HG03064 (cell line): ENCODE data around the gene JAM3.

Experiments
- ATAC-seq: cut with Tn5 transposase; IDR thresholded peaks from one replicate; pipeline ENCODE4 v1.9.1; 2021; ENCODE audit warnings: low read depth; ENCODE audit not compliant: unreplicated experiment

JAM3 gene

DNA sequence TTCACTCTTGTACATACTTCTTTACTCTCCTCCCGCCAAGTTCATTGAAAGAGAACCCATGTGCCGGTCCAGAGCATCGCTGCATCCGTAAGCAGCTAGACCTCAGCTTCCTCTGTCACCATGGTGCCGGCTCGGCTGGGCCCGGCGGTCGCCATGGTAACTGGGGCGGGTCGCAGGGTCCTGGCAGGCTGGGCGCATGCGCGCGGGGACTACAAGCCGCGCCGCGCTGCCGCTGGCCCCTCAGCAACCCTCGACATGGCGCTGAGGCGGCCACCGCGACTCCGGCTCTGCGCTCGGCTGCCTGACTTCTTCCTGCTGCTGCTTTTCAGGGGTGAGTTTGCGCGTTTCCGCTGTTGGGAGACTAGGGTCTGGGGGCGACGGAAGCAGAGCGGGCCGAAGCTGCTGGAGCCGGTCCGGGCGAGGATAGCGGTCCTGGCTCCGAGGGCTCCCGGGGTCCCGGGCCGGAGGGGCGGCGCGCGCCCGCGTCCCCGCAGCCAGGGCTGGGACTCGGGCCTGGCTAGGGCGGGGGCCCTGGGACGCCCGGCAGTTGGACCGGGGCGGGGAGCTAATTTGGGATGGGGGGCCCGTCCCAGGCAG, at the start of gene JAM3:
TSS of gene JAM3 (plus strand) at position 244 of the 597 bp plus-strand sequence. CDS start at position 256, 12 bp downstream.
- ATAC-seq, result peak; percentile 71

DNA sequence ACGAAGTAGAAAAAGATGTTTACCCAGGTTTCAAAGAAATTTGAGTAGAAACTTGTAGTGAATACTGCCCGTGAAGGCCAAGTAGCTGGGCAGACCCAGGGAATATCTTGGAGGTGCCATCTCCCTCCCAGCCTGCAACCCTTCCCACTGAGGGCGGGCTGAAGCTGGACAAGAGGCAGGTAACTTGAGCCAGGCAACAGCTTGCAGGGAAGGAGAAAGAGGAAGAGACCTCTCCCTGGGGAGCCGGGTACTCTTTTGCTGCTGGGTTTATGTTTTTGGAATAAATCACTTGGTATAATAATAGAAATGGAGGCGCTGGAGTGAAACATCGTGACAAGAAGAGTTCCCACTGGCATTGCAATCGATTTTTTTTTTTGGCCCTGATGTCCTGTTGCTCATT, 49.4 kb upstream of the JAM3 start:
- no peak for ATAC-seq

DNA sequence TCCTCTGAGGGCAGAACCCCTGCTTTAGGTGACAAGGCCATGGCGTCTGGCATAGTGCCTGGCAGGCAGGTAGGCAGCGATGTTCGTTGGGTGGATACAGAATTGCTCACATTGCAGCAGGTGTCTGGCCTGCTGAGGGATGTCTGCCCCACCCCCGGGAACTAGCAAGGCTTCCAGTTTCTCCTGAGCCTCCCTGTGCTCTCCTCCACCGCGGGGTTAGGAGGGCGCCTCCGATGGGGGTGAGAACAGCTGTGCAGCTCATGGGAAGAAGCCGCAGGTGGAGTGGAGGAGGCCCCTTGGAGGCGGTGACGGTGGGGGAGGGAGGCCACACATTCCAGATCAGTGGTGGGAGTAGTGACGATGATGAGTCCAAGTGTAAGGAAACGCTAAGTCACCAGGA, 48.3 kb upstream of the JAM3 start:
- no peak for ATAC-seq

DNA sequence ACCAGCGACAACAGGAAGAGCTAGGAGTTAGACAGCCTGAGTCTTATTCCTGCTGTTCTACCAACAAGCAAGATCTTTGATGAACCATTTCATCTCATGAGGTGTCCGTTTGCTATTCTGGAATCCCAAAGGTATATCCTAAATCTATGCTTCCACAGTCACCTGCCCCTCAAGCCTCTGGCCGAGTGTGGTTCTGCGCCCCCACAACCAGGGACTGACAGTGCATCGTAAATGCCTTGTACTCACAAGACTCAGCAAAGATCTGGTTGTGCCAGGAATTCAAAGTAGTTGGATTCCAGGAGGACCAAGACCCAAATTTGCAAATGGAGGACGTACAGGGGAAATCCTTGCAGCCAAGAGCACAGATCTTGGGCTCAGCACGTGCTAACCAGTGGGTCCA, 47.5 kb upstream of the JAM3 start:
- no peak for ATAC-seq

DNA sequence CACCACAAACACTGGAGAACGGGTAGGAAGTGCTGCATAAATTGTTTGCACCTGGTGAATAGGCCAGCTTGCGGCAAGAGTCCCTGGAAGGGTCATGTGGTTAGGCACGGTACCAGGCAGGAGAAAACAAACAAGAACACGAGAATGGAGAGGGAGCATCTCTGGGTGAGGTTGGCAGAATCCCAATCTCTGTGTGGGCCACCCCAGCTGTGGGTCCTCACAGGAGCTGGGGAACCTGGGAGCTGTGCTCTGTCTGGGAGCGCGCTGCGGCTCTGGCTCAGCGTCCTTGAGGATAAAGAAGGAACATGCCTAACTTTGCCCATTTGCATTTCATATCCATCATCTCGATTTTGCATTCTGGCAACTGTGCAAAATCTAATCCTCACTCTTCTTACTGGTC, 46.1 kb upstream of the JAM3 start:
- ATAC-seq, result no peak

DNA sequence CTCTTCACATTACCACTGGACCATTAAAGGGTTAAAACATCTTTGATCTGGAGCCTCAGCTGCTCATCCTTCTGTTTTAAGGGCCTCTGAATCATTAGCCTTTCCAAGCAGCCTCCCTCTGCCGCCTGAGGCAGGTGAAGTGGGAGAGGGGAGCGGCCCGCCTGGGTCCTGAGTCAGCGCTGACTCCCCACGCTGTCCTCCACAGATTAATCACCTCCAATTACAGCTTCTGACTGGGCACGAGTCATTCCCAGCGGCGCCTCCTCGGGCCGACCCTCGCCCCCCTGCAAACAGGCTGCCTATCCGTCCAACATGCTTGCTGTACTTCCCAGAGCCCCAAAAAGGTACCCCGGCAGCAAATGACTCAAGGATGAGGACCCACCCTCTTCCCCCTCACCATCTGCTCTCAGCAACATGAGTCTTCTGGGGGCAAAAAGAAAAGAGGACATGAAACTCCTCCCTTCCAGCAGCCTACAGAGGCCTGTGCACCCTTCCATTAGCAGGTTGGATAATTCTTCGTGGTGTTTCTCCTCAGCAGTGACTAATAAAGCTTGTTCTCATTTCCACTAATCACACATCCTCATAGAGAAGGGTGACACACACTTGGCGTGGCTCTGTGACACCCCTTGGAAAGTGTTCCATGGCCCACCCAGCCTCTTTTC, 44.3 kb upstream of the JAM3 start:
- ATAC-seq, result no peak

DNA sequence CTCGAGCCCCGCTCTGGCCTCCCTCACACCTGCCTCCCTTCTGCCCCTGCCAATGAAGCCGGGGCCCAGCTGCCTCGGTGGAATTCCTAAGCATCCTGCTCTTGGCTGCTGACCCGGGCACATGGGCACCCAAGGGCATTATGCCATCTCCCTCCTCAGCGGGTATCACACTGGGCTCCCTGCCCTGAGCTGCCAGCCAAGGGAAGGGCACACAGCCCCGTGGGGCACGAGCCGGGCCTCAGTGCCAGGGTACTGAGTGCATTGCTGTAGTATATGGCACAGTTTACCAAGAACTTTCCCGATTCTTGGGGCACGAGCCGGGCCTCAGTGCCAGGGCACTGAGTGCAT, 43.8 kb upstream of the JAM3 start:
- ATAC-seq, result no peak

DNA sequence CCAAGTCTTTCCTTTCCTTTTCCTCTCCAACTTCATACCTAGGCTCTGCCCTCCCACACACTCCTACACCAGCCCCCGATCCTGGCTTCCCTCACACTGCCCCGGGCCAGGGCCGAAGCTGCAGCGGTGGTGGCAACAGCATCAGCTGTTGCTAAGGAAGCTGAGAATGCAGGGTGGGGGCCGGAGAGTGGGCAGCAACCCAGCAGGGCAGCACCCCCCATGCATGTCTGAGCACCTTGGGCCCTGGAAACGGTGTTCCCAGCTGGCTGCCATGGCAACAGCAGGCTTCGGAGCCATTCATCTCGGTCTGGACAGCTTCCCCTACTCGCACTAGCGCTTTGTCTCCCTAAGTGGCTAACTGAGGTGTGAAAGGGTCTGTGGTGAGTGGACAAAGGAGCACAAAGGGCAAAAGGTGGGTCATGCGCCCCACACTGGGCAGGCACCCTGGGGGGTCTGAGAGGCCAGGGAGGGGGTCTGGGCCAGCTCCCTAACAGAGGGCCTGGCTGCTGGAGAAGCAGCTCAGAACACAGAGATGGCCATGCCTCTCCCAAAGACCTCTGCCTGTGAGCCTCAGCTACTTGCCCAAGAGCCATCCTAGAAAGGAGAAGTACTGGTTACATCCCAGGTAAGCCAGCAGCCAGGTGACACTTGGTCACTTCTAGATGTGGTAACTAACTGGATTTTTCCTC, 42.1 kb upstream of the JAM3 start:
- ATAC-seq, result no peak

DNA sequence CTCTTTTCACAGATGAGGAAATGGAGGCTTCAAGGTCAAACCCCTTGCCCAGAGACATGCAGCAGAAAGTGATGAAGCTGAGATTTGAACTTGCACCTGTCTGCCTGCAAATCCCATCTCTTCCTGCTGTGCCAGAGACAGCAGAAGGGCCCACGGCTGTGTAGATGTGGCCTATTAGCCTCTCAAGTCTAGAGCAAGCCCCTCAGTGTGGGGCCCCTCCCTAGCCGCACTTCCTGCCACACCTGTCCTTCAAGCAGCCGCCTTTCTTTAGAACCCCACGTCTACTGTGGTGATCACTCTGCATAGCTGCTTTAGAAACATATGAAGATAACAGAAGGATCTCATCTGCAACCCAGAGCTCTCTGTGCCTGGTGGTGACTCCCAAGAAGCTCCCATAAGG, 41.2 kb upstream of the JAM3 start:
- no peak for ATAC-seq

DNA sequence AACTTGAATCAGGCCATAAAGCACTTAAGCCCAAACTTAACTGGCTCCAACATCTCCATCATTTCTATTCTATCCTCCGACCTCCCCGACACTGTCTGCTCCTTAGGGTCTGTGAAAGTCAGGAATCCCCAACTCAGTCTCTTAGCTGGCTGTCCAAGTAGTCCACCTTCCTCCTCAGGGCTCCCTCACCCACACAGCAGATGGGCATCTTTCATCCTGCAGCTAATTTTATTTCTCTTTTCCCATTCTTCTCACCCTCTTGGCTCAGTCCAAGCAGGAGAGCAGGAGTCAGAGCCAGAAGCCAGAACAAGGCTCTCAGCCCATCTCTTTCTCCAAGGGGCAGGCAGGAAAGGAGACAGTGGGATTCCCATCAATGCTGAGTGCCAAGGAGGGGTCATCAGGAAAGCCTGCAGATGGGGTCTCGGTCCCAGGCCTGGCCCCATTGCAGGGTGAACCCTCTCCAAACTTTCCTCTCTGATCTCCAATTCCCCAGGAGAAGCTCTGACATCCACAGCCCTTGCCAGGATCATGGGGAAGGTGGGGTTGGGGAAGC, 40.4 kb upstream of the JAM3 start:
- ATAC-seq, result no peak

DNA sequence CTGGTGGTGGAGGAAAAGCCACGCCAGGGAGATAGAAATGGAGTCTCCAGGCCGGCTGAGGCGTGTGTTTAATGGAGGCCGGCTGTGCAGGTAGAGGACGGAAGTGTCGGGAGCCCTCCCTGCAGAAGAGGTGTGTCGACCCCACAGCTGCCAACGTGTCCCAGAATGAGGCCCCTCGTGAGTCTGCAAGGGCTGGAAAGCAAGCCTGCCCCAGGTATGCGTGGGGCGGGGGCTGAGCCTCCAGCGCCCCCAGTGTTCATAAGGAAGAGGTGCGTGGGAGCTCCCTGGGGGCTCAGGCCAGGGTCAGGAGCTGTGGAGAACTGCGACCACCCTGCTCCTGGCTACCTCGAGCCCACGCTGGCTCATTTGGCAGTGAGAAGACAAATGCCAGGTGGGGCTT, 38.0 kb upstream of the JAM3 start:
- ATAC-seq, result no peak

DNA sequence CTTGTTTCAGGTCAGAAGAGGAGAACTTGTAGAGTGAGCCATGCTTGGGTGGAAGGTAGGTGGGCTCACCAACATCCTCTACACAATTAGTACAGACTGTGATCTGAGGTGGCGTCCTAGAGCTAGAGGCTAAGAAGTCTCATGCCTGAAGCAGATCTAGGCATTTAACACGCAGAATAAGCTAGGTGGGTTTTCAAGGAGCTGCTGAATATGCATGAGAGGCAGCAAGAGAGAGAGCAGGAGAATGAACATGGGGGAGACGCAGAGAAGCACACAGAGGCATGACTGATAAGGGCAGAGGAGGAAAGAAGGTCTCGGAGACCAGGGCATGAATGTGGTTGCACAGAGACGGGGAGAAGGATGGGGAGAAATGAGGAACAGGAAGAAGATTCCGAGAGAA, 36.8 kb upstream of the JAM3 start:
- ATAC-seq, result no peak

DNA sequence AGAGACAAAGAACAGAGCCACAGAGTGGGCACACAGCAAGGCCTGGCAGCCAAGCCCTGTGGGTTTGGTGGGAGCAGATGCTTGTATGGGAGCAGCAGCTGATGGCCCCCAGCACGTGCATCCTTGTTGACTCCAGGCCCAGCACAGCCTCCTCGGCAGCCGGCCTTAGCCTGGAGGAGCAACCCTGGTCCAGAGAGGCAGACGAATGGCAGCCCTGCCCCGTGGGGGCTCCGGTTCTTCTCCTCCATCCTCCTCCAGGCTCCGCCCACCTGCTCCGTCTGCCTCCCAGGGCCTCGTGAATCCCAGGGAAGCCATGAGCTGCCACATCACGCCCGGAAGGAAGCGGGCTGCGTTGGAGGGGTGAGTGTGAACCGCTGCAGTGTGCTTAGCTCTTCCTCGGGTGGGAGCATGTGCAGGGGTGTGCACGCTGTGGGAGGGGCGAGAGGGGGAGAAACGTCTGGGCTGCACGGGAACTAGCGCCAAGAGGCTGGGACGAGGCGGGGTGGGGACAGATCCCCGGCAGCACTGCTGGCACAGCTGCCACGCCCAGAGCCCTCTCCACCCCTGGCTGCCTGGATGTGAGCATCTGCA, 36.3 kb upstream of the JAM3 start:
- ATAC-seq, result no peak

DNA sequence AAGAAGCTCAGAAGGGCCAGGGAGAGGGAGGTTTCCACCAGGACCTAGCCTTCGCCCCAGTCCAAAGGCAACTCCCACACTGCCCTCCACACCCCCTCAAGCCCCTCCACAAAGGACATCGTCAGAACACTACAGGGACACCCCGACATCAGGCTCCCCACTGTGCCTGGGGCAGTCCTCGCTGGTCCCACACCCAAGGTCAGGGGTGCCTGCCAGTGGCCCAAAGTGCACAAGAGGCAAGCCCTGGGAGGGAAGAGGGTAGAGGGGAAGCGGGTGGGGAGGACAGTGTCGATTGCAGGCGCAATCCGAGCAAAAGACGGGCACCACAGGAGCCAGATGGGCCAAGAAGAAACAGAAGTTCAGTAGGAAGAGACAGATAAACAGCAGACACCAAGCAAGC, 35.6 kb upstream of the JAM3 start:
- ATAC-seq, result no peak

DNA sequence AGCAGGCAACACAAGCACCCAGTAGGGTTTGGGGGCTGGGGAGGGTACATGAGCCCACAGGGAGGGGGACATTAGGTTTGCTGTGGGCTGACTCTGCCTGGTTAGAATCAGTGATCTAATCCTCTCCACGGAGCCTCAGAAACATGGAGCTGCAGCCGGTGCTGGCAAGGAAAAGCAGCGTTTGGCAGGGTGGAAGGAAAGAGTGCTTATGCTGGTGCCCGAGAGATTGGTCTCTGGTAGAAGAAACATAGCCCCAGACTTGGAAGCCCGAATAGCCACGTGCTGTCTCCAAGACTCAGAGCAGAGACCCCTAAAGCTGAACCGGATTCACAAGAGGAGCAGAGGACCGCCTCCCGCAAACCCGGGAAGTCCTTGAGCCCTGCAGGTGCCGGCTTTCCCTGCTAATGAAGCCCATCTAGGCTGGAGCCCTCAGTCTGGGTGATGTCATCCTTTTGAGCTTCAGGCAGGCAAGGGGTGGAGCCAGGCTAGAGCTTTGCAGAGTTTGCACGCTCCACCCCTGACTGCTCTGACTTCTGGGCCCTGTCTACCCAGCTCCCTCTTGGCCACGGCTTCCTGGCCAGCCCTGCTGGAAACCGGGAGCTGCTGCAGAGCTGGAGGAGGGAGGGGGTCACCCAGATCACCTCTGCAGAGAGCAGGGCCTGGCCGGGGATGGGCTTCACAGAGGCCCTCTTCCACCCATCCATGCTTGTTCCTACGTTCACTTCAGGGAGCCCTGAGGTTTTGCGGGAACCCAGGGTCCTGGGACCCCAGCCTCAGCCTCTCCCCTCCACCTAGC, 35.0 kb upstream of the JAM3 start:
- no peak for ATAC-seq

DNA sequence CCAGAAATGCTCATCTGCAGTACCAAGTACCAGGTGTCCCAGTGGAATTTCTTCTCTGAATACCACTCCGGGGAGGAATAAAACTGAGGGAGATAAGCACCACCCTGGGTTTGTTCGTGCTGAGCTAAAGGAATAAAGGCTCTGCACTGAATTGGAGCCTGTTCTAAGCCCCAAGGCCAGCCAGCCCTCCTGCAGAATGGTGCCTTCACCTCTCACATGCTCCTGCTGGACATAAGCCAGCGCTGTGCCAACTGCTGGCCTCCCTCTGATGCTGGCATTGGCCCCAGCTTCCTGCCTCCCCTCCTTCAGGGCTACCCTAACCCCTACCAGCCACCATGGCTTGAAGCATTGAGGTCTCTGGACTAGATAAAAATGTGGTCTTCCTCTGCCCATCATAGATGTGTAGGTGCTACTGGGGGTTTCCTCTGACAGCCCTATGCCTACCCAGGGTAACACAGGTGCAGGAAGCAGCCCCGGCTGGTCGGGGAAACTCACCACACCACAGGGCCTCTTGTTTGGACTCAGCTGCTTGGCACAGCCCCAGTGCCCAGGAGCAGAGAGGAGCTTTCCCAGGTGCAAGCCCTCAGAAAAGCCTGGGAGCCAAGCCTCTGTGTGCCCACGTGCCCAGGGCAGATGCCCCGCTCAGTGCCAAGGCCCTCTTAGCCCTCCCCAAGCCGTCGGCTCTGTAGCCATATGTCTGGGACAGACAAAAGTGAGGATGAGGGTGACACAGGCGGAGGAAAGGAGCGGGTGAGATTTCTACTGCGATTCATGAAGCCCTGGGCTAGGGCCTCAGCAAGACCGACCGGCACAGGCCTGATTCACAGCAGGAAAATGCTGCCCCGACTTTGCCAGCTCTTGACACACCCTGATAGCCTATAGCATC, 34.1 kb upstream of the JAM3 start:
- ATAC-seq, result no peak

DNA sequence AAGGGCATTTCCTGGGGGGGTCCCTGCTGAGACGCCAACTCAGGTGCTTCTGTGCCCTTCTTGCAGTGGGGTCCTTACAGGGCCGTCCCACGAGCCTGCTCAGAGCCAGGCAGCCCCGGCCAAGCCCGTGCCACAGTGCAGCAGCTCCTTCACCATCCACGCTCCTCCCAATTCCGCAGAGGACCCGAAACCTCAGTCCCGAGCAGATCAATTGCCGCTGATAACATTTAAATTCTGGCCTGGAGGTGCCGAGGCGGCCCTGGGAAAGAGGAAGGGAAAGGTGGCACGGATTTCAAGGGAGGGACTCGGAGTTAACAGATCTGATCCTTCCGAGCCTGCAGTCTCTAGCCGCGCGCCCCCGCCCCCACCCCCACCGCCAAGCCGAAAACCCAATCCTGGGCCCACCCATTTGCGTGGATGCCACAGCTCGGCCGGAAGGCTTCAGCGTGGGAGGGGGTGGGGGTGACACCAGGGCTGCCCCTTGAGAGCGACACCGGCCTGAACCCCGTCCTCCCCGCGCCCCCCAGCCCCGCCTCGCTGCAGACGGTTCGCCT, 32.3 kb upstream of the JAM3 start:
- ATAC-seq, result no peak

DNA sequence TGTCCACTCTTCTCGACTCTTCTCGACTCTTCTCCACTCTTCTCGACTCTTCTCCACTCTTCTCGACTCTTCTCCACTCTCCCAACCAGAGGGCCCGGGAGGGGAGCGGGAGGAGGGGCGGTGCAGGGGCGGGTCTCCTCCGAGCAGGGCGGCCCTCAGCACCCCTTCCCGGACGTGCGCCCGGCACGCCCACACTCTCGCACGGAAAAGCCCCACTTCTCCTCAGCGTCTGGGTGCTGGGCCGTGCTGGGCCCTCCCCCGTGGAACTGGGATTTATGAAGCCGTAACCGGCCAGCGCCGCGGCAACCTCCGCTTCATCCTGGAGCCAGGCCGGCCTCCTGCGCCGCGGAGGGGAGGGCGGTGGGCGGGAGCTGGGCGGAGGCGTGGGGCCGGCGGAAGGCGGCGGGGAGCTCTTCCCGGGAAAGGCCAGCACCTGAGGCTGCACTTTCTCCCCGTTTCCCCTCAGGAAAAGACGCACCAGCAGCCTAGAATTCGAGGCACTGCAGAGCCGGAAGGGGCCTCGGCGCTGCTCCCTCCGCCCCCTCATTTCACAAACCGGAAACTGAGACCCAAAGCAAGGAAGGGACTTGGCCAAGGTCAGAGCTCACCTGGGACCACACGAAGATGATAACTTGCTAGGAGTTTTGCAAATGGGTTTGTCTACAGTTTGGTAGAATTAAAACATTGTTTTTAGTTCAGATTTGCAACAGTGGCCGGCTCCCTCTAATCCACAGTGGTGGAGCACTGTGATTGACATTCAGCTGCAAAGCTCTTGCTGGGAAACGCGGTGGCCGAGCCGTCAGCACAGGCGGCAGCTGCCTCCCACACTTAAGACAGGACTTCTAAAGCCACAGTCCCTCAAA, 31.6 kb upstream of the JAM3 start:
- peak; percentile 52 for ATAC-seq
